Naive B cell (primary cell): ENCODE results near the gene PCDH12. TPM values are rescaled to one million over a fixed set of nuclear protein-coding genes. Genes with fewer than 3 reads are reported as not detected.

Experiments used
- ATAC-seq, 2 donors: fragments of 150-1000 bp; cut with Tn5 transposase; 2 replicates each; pipeline ENCODE4 v1.10.0; 2021; ENCODE audit warnings: low read depth in 2 of 2, mild to moderate bottlenecking in 2 of 2, moderate library complexity in 2 of 2
- DNase-seq: peaks from one replicate; pipeline ENCODE4 v3.0.0; 2022
- H3K27ac Mint-ChIP-seq, 6 donors: one replicate each; pipeline ENCODE4 v1.8.0; 2020 to 2022; ENCODE audit warnings: mild to moderate bottlenecking in 6 of 6, mixed read lengths in 6 of 6, moderate library complexity in 5 of 6, inconsistent platforms in 2 of 6
- H3K27me3 Mint-ChIP-seq, 3 donors: one replicate each; pipeline ENCODE4 v1.8.0; 2021 to 2022; ENCODE audit warnings: mixed read lengths in 3 of 3, mild to moderate bottlenecking in 1 of 3
- H3K36me3 Mint-ChIP-seq, 2 donors: one replicate each; pipeline ENCODE4 v1.8.0; 2020 to 2022; ENCODE audit warnings: mixed read lengths in 2 of 2, inconsistent platforms in 1 of 2, mild to moderate bottlenecking in 1 of 2
- H3K4me1 Mint-ChIP-seq, 3 donors: one replicate each; pipeline ENCODE4 v1.8.0; 2020 to 2022; ENCODE audit warnings: mixed read lengths in 3 of 3, inconsistent platforms in 1 of 3, mild to moderate bottlenecking in 1 of 3, moderate library complexity in 1 of 3
- H3K4me3 Mint-ChIP-seq, 8 donors: one replicate each; pipeline ENCODE4 v1.8.0; 2020 to 2022; ENCODE audit warnings: mild to moderate bottlenecking in 8 of 8, mixed read lengths in 8 of 8, moderate library complexity in 8 of 8, inconsistent platforms in 2 of 8
- H3K9me3 Mint-ChIP-seq, 7 donors: one replicate each; pipeline ENCODE4 v1.8.0; 2020 to 2022; ENCODE audit warnings: mixed read lengths in 7 of 7, mild to moderate bottlenecking in 5 of 7, inconsistent platforms in 2 of 7, moderate library complexity in 1 of 7
- polyA plus RNA-seq, 6 donors: library from polyadenylated mRNA; unstranded; fragments of 300-500 nt; fragmentation: Illumina TruSeq; gene quantifications; one replicate each; pipeline ENCODE4 v1.2.3, GENCODE V29; 2021; ENCODE audit warnings: low read depth in 6 of 6

Gene PCDH12
- polyA plus RNA-seq, 6 donors from 2014 or later: 0.09 to 0.29 (median 0.20) TPM; not detected in 1

DNA sequence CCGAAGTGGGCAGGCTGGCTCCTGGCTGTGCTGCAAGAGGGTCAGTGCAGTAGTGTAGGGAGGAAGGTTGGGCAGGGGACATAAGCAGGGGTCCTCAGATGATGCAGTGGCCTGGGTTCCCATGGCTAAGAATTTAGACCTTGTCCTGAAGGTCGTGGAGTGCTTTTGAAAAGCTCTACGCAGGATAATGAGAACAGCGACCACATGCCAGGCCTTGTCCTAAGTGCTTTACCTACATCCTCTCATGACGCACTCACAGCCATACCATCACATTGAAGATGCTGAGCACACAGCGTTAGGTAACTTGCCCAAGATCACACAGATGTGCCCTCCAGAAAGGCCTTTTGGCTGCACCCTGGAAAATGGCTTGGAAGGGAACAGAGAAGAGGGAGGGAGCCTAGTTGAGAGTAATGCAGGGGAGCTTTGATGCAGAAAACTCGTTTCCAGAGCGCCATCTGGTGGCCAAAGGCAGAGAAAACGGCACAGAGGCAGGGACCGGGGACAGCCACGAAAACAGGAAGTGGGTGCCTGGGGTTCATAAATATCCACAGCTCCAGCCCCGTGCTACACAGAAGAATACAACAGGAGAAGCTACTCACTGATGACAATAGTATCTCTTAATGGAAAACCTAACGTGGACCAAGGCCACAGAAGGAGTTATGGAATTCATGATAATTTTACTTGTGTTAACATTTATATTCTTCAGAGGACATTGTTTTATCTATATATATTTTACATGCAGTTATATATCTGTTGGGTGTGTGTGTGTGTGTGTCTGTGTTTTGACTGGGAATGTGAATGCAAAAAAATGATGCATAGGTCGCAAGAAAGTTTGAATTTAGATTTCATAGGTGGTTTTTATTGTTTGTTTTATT, 2.7 kb upstream of the PCDH12 start:
- ATAC-seq: peak; percentile 99
- peak; percentile 86 for DNase-seq
- H3K36me3 Mint-ChIP-seq: no peaks in the 10 kb centered on the region
- H3K4me3 Mint-ChIP-seq: peak overlapping the region in 6 of 8 donors; percentile 3 to 71 (median 50)
- peak overlapping the region in 2 of 6 donors; percentile 39 to 56 for H3K27ac Mint-ChIP-seq
- peaks cover 21 to 28% (median 27%) of the 10 kb centered on the region in 3 donors for H3K4me1 Mint-ChIP-seq
- peaks cover 0 to 25% (median 17%) of the 10 kb centered on the region in 3 donors for H3K27me3 Mint-ChIP-seq
- H3K9me3 Mint-ChIP-seq: no peaks in the 10 kb centered on the region

DNA sequence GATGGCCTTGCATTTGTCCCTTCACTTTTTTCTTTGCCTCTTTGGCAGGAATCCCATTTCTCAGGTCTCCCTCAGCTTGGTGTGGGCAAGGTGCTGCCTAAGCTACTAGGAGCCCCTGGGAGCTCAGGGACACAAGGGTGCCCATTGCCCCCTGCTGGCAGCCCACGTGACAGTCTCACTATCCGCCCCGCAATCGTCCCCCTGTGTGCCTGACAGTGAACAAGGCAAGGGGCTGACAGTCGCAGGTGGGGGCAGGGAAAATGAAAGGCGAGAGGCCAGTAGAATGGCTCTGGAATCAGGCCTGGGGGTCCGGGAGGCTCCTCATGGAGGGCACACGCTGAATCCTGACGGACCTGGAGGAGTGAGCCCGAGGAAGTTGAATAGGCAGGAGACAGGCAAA, 2.0 kb upstream of the PCDH12 start:
- no peaks in the 10 kb centered on the region for H3K9me3 Mint-ChIP-seq
- peak overlapping the region in 2 of 6 donors; percentile 17 to 83 for H3K27ac Mint-ChIP-seq
- no peak for ATAC-seq
- H3K27me3 Mint-ChIP-seq: peaks cover 0 to 25% (median 17%) of the 10 kb centered on the region in 3 donors
- no peak for DNase-seq
- no peaks in the 10 kb centered on the region for H3K36me3 Mint-ChIP-seq
- peaks cover 21 to 28% (median 27%) of the 10 kb centered on the region in 3 donors for H3K4me1 Mint-ChIP-seq
- peak overlapping the region in 1 of 8 donors; percentile 62 for H3K4me3 Mint-ChIP-seq

DNA sequence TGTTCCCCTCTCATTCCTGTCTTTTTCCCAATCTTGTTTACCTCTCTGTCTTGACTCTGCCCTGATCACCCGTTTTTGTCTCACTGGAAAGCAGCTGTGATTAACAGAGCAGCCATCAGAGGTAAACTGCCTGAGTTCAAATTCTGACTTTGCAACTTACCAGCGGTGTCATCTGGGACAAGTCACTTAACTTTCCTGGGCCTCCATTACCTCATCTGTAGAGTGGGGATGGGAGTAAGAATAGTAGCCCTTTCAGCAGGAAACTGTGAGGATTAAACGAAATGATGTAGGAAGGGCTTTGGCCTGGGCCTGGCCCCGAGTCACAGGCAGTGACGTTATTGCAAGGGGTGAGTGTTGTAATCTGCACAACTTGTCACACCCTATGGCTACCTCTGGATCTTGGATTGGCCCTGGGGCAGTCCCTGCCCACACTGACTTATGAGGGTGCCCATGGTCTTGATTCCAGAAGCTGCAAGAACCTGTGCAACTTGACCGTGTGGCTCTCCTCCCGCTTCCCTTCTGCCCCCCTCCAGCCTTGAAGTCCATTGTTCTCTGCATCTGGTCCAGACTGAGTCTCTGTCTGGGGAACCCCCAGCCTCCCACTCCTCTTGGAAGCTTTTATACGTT, 657 bp upstream of the PCDH12 start:
- Mint-ChIP-seq H3K4me3 (no peak overlapping the region), H3K27me3 (peaks cover 0 to 25% (median 17%) of the 10 kb centered on the region in 3 donors), H3K36me3 (no peaks in the 10 kb centered on the region), H3K4me1 (peaks cover 21 to 28% (median 27%) of the 10 kb centered on the region in 3 donors), H3K27ac (peak overlapping the region in 1 of 6 donors; percentile 92), H3K9me3 (no peaks in the 10 kb centered on the region)
- no peak for DNase-seq
- no peak for ATAC-seq

DNA sequence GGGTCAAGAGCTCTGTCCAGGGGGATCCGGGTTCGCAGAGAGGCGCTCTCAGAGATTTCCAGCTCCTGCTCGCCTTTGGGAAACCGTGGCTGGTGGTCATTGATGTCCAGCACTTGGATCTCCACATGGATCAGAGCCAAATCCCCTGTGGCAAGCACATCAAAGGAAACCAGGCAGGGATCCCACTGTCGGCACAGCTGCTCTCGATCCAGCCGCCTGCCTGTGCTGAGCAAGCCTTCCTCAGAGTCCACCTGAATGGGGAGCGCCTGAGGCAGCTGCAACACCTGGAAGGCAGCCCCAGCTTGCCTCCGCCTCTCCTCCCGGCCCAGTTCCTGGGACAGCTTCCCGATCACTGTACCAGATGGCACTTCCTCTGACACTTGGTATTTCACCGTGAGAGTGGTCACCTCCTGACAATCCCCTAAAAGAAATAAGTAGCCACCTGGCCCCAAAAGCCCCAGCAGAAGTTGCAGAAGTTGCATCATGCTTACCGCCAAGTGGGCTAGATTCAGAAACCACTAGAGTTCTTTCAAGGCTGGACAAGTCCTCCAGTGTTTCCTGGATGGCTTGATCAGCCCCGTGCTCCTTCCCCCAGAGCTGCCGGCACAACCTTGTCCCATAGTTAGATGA, 520 bp downstream of the PCDH12 start:
- Mint-ChIP-seq H3K36me3 (no peaks in the 10 kb centered on the region), H3K27ac (no peak overlapping the region), H3K4me1 (peaks cover 21 to 28% (median 27%) of the 10 kb centered on the region in 3 donors), H3K27me3 (peaks cover 0 to 25% (median 17%) of the 10 kb centered on the region in 3 donors), H3K9me3 (no peaks in the 10 kb centered on the region), H3K4me3 (peak overlapping the region in 1 of 8 donors; percentile 40)
- DNase-seq (no peak), ATAC-seq (no peak)

DNA sequence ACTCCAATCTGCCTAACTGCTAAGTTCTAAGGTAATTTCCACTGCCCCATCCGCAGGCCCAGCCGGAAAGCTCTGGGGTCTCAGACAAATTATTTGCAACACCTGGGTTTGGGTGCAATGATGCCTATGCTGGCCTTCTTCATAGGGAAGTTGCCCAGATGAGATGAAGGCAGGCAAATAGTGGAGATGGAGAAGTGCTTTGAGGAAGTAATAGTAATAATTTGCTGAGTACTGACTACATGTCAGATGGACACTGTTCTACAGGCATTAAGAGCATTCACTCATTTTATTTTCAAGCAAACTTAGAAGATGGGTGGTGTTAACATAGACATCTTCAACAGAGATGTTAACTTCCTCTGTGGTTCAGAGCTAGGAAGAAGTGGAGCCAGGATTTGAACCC, 3.8 kb downstream of the PCDH12 start:
- Mint-ChIP-seq H3K27me3 (peaks cover 0 to 17% (median 13%) of the 10 kb centered on the region in 3 donors), H3K9me3 (no peaks in the 10 kb centered on the region), H3K36me3 (no peaks in the 10 kb centered on the region), H3K27ac (peak overlapping the region in 2 of 6 donors; percentile 49 to 85), H3K4me1 (peaks cover 14 to 15% (median 14%) of the 10 kb centered on the region in 3 donors), H3K4me3 (no peak overlapping the region)
- DNase-seq (no peak), ATAC-seq (peak; percentile 27 to 28)

DNA sequence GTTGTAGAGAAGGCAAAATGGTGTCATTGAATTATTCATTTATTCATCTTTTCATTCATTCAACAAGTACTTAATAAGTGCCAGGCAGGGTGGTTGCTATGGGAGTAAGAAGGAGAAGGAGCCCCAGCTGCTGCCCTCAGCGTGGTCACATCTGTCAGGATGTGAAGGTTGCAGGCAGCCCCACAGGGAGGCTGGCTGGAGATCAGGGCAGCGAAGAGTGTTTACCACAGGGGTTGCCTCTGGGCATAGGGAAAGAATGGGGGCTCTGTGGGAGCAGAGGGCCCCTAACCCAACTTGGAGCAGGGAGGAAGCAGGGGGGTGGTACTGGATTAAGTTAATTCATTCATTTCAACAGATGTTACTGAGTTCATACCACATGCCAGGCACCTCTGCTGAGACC, 6.0 kb downstream of the PCDH12 start:
- peaks cover 4 to 7% (median 6%) of the 10 kb centered on the region in 3 donors for H3K4me1 Mint-ChIP-seq
- no peak overlapping the region for H3K4me3 Mint-ChIP-seq
- ATAC-seq (no peak), DNase-seq (no peak)
- no peak overlapping the region for H3K27ac Mint-ChIP-seq
- H3K36me3 Mint-ChIP-seq: no peaks in the 10 kb centered on the region
- H3K9me3 Mint-ChIP-seq: no peaks in the 10 kb centered on the region
- H3K27me3 Mint-ChIP-seq: peaks cover 0 to 7% (median 0%) of the 10 kb centered on the region in 3 donors

DNA sequence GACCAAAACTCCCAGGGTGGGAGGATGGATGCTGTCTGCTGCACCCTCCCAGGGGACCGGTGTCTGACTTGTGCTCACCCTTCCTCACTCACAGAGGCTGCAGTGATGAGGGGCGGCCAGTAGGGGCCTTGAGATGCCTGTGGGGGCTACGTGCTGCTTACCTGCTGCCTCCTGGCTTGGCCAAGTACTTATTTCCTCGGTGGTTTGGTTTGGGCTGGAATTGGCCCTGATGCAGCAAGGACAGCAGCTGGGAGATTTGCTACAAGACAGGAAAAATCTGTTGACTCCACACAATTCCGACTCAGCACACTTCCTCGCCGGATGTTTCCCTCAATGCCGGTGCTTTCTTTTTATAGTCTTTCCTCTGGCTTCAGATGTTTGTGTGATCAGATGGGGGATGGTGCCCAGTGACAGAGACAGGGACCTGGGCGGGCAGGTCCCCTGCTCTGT, 6.6 kb downstream of the PCDH12 start:
- no peak overlapping the region for H3K27ac Mint-ChIP-seq
- peaks cover 4 to 7% (median 6%) of the 10 kb centered on the region in 3 donors for H3K4me1 Mint-ChIP-seq
- no peaks in the 10 kb centered on the region for H3K36me3 Mint-ChIP-seq
- DNase-seq: no peak
- no peaks in the 10 kb centered on the region for H3K9me3 Mint-ChIP-seq
- peak; percentile 76 to 82 for ATAC-seq
- H3K4me3 Mint-ChIP-seq: peak overlapping the region in 1 of 8 donors; percentile 34
- peaks cover 0 to 7% (median 0%) of the 10 kb centered on the region in 3 donors for H3K27me3 Mint-ChIP-seq

DNA sequence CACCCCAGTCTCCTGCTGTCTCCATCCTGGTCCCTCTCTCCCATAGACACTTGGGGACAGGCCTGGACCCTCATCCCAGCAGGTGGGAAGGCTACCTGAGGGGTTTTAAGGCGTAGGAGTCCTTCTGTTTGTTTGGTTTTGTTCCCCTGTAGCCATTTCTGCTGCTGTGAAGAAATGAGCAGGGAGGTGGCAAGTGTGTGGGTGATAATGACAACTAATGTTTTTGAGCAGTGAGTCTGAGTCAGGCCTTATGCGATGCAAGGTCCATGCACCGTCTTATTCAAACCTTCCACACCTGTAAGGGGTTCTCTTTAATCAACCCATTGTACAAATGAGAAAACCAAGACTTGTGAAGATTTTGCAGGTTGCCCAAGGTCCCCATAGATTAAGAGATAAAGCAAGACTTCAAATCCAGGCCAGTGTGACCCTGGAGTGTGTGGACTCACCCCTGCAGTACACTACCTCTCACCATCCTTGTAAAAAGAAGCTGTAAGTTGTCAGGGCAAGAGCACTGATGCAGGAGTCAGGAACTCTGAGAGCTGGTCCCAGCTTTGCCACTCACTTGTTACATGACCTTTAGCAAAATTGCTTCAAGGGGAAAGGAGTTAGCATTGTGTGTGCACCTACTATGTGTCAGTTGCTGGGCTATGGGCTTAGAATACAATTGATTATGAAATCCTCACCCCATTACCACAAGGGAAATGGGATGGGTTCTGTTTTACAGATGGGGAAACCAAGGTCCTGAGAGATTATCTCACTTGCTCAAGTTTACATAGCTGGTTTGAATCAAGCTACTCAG, 7.6 kb downstream of the PCDH12 start:
- H3K4me3 Mint-ChIP-seq: no peak overlapping the region
- no peaks in the 10 kb centered on the region for H3K9me3 Mint-ChIP-seq
- peaks cover 4 to 7% (median 6%) of the 10 kb centered on the region in 3 donors for H3K4me1 Mint-ChIP-seq
- H3K36me3 Mint-ChIP-seq: no peaks in the 10 kb centered on the region
- ATAC-seq (no peak), DNase-seq (no peak)
- H3K27ac Mint-ChIP-seq: no peak overlapping the region
- peaks cover 0 to 7% (median 0%) of the 10 kb centered on the region in 3 donors for H3K27me3 Mint-ChIP-seq

DNA sequence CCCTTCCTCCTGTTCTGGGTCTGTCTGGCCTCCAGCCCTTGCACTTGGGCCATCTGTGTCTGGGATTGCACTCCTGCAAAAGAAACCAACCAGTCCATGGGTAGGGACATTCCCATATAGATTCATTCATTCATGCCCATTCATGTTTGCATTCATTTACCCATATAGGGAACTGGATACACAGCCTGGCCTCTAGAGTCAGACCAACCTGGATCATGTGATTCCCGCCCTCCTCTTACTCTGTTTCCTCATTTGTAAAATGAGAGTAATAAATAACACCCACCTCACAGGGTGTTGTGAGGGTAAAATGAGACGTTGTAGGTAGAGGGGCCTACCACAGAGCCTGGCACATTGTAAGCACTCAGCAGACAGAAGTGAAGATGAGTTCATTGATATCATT, 8.5 kb downstream of the PCDH12 start:
- no peak for ATAC-seq
- no peak for DNase-seq
- H3K4me3 Mint-ChIP-seq: no peak overlapping the region
- H3K27ac Mint-ChIP-seq: no peak overlapping the region
- no peaks in the 10 kb centered on the region for H3K9me3 Mint-ChIP-seq
- H3K36me3 Mint-ChIP-seq: no peaks in the 10 kb centered on the region
- H3K27me3 Mint-ChIP-seq: peaks cover 0 to 7% (median 0%) of the 10 kb centered on the region in 3 donors
- peaks cover 4 to 7% (median 6%) of the 10 kb centered on the region in 3 donors for H3K4me1 Mint-ChIP-seq

DNA sequence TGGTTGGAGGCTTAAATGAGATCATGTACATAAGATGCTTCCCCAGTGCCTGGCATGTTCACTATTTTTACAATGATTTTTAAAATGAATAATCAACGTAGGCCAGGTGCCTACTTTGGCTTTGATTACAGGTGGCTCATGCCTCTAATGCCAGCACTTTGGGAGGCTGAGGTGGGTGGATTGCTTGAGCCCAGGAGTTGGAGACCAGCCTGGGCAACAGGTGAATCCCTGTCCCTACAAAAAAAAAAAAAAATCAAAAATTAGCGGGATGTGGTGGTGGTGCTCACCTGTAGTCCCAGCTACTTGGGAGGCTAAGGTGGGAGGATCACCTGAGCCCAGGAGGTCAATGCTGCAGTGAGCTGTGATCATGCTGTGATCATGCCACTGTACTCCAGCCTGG, 9.2 kb downstream of the PCDH12 start:
- H3K9me3 Mint-ChIP-seq: no peaks in the 10 kb centered on the region
- H3K4me1 Mint-ChIP-seq: peaks cover 4 to 7% (median 6%) of the 10 kb centered on the region in 3 donors
- DNase-seq: no peak
- no peak overlapping the region for H3K27ac Mint-ChIP-seq
- no peaks in the 10 kb centered on the region for H3K36me3 Mint-ChIP-seq
- peaks cover 0 to 7% (median 0%) of the 10 kb centered on the region in 3 donors for H3K27me3 Mint-ChIP-seq
- ATAC-seq: no peak
- no peak overlapping the region for H3K4me3 Mint-ChIP-seq

DNA sequence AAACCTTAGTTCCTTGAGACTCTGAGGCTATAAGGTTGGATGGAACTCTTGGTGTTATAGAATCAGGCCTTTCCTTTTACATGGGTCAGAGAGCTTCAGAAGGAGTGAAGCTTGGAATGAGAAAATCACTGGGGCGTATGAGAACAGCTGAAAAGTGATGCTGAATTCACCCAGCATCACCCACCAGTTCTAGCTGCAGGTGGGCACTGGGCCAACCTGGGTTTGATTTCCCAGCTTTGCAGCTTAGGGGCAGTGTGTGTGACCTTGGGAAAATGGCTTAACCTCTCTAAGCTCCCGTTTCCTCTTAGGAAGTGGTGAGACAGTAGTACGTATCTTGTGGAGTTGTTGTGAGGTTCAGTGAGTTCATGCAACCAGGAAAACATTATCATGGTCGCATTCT, 10.7 kb downstream of the PCDH12 start:
- ATAC-seq (no peak), DNase-seq (no peak)
- peaks cover 4 to 7% (median 6%) of the 10 kb centered on the region in 3 donors for H3K4me1 Mint-ChIP-seq
- no peaks in the 10 kb centered on the region for H3K9me3 Mint-ChIP-seq
- no peak overlapping the region for H3K27ac Mint-ChIP-seq
- no peaks in the 10 kb centered on the region for H3K36me3 Mint-ChIP-seq
- no peak overlapping the region for H3K4me3 Mint-ChIP-seq
- peaks cover 0 to 6% (median 0%) of the 10 kb centered on the region in 3 donors for H3K27me3 Mint-ChIP-seq

DNA sequence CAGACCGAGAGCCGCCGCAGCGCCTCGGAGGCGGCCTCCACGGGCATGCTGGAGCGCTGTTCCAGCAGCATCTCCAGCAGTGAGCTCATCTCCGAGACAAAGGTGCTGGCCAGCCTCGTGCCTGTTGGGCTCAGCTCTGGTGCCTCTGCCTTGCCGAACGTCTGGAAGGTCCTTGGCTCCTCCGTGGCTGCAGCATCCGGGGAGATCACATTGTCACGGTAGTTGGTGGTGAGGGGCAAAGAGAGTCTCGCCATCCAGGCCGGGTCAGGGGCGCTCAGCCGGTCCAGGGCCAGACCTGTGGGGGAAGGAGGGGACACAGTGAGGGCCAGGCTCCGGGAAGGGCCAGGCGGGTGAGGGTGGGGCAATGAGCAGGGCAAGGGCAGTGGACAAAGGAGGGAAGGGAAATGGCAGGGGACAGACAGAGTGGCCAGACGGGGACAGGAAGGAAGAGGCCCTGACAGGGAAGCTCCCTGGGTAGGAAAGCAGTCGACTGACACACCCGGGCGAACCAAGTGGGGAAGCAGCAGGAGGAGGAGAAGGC, 12.4 kb downstream of the PCDH12 start:
- no peaks in the 10 kb centered on the region for H3K4me1 Mint-ChIP-seq

More for the DNA sequence above, 12.4 kb downstream of the PCDH12 start:
- Mint-ChIP-seq H3K27me3 (no peaks in the 10 kb centered on the region), H3K4me3 (no peak overlapping the region), H3K9me3 (no peaks in the 10 kb centered on the region), H3K27ac (peak overlapping the region in 1 of 6 donors; percentile 53), H3K36me3 (no peaks in the 10 kb centered on the region)
- ATAC-seq (no peak), DNase-seq (no peak)
